HG03139 (cell line): ENCODE measurements around the gene SELENOK.

Experiments used
- ATAC-seq: cut with Tn5 transposase; IDR thresholded peaks from one replicate; pipeline ENCODE4 v1.9.1; 2021; ENCODE audit not compliant: unreplicated experiment

The SELENOK gene

DNA sequence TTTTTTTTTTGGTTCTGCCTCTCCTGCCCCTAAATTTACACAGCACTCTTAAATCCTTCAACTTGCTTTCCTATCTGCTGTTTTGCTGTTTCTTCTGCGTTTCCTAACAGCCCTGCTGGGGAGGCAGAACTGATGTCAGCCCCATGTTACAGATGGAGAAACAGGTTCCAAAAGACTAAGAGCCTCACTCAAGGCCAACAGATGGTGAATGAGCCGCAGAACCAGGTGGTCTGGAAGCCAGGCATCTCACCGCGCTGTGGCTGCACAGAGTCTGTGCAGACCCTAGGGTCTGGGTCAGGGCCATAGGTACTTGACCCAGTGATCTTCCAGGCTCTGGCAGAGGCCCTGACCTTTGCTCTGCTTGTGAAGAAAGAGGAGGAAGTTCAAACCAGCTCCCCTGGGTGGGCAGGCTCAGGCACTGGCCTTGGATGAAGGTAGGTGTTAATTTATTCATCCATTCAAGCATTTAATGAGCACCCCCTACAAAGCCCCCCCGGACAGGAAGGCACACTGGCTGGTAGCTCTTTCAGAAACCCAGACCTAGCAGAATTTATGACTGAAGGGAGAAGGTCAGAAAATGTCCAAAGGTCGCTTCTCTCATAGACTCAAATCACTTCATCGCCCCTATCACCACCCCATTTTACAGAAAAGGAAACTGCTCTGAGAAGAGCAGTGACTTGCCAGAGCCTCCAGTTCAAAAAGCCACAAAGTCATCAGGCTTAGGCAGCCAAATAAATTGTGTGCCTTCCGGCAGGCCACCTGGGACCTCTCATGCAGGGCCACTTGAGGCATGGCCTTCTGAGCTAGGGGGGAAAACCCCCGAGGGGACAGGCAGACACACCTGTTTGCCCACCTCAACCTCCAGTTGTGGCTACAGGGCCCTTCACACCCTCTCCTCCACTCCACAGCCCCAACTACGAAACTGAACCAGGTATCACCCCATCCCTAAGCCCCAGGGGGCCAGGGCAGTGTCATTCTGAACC is 48.2 kb downstream of the SELENOK start:
- peak; percentile 35 for ATAC-seq

DNA sequence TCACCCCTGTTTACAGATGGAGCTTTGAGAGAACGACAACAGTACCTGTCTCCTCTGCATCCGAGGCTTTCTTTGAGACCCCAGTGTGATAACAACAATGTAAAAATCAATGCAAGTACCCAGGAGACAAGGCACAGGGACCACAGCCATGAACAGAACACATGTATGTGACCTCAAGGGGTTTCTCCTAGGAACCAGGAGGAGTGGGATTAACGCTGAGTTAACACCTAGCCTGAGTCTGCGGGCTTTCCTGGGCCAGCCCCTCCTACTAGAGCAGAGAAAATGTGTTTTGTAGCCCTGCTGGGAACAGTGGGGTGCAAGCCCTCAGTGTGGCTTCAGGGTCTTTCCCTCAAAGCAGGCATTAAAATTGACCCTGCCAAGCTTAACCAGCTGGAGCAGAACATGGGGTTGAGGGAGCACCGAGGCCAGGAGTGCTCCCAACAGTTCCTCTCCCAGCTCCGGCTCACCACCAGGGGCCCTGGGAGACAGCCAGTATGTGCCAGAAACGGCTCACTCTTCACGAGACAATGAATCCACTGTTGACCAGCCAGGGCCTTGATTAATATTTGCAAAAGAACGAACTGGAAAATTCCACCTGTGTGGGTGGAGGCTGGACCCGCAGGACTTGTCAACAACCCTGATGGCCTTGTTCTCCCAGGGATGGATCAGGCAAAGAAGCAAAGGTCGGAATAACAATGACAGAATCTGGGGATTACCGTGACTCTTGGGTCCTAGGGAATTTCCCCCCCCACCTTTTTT is 49.0 kb downstream of the SELENOK start:
- ATAC-seq, result no peak

DNA sequence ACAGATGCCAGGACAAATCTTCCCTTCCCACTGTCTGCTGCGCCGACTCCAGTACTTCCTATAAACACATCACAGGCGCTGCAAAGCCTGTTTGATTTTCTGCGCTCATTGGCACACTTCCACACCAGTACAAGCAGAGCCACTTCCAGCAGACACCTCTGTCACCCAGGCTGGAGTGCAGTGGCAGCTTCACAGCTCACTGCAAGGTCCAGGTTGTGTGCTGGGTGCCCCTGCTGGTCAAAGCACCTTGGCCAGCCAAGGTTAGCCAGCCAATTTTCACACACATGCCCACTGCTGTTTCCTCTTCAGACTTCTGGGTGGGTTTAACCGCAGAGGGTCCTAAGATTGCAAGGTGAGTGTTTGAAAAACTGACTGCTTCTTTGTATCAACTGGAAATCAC is 50.4 kb downstream of the SELENOK start:
- no peak for ATAC-seq

DNA sequence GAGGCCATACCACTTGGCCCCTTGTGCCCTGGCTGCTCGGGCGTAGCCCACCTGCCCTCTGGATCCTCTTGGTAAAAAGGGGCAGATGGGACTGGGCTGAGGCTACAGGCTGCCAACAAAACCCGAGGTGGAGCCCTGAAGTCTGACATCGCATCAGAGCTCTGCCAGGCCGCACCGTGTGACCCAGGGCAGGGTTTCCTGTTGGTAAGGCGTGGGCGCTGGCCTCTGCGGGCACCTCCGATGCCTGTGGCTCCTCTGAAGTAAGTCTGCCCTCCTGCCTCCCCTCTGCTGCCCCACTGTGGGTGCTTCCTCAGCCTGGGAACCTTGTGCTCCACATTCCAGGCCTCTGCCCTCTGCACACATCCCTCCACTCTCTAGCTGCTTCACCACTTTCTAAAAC is 54.3 kb downstream of the SELENOK start:
- no peak for ATAC-seq

DNA sequence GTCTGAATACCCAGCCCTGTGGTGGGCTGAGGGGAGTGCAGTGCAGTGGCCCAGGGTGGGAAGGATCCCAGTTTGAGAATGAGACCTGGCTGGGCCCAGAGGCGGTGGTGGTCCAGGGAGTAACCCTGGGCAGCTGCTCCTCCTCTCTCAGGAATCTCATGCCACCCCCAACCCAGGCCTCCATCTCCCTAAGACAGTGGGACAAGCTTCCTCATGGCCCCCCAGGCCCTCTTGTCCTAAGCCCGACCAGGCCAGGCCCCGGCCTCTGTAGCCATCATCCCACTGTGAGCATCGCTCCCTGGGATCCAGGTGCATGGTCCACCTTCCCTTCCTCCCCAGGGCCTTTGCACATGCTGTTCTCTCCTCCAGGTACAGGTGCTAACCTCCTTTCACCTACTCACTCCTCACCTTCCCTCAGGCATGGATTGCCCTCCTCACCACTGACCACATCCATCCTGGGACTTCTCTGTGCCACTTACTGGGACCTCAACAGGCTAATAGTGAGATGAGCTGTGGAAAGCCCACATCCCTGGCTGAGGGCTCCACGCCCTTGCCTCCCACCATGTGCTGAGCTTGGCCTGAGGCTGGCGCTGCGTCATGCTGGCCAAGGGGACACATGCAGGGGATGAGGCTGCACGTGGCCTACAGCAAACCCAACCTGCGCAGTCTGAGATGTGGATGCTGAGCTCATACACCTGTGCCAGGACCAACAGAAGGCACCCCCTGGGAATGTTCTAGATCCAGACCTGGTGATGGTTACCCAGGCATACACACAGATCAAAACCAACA is 55.4 kb downstream of the SELENOK start:
- ATAC-seq, result no peak

DNA sequence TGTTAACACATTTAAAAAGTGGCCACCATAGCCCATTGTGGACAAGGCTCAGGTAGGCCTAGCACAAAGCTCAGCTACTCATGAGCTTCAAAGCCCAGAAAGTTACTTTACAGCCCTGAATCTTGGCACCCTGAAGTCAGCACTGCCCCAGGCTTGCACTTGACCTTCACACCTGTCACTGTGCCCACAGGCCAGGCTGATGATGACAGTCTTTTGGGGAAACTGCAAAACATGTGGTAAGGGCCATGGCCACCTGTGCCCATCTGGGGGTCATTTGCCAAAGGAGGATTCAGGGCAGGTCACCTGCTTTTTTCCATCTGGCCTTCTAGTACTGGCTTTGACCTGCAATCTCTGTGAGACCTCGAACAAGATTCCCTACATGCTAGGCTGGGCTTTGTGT is 56.4 kb downstream of the SELENOK start:
- ATAC-seq, result no peak

DNA sequence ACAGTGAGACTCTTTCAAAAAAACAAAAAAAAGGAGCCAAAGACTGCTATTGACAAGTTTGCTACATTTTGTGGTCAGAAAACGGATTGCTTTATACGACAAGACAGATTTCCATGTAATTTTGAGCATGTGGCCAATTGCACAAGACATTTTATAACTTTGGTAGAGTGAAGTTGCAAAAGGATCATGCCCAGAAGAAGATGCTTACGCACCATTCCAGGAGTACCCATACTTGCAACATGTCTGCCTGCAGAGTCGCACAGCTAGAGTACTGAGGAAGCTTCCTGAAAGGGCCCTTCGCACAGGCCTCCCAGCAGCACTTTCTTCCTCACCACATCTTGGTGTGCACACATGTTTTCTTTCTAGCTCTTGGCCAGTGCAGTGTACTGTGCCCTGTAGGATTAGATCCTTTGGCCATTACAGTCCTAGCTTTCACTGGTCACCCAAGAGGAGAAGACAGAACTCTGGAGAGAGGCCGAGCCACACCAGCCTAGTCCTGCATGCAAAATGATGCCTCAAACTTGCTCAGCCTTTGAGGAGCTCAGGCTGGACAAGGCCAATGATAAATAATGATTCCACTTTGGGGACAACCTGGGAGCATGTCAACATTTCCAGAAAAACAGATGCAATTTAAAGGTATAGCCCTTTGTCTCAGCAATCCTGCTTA is 57.1 kb downstream of the SELENOK start:
- no peak for ATAC-seq
